ENCODE data around the gene TFAP2C. TPM values are rescaled to one million over a fixed set of nuclear protein-coding genes. Genes with fewer than 3 reads are reported as not detected.

TFAP2C gene
- total and polyA plus RNA-seq, 7 donors = 0.99 to 5.3 (median 3.5) TPM; not detected in 2

- no peaks in the 10 kb centered on the region for H3K4me1 ChIP-seq
- H3K4me3 ChIP-seq = no peak overlapping the region
- WGBS, 2 donors = 83 to 84% methylated on average over 17 of the region's 17 CpGs
- H3K27ac ChIP-seq = no peak overlapping the region
- no peak for DNase-seq
- TF ChIP-seq CTCF (IDR thresholded peaks at IDR 0.05) = no peak
- TF ChIP-seq EP300 (IDR thresholded peaks at IDR 0.05) = no peak
- no peak for TF ChIP-seq POLR2AphosphoS5 (IDR thresholded peaks at IDR 0.05)
- no peak for TF ChIP-seq POLR2A (IDR thresholded peaks at IDR 0.05)
- intact Hi-C loops (cut with DNase I) = no loop called here
- H3K9me3 ChIP-seq = no peaks in the 10 kb centered on the region
- H3K36me3 ChIP-seq = no peaks in the 10 kb centered on the region
- no peaks in the 10 kb centered on the region for H3K27me3 ChIP-seq
Observed at GRCh38 chr20:56595746-56596475, 33.2 kb upstream of the TFAP2C start.

- Histone ChIP-seq H3K27ac (no peak overlapping the region), H3K9me3 (no peaks in the 10 kb centered on the region), H3K36me3 (no peaks in the 10 kb centered on the region), H3K4me1 (no peaks in the 10 kb centered on the region), H3K27me3 (no peaks in the 10 kb centered on the region), H3K4me3 (no peak overlapping the region)
- WGBS, 2 donors = 40 to 70% methylated on average over 2 of the region's 2 CpGs
- intact Hi-C loops (cut with DNase I) = no loop called here
- TF ChIP-seq POLR2A (IDR thresholded peaks at IDR 0.05) (no peak), POLR2AphosphoS5 (IDR thresholded peaks at IDR 0.05) (no peak), EP300 (IDR thresholded peaks at IDR 0.05) (no peak), CTCF (IDR thresholded peaks at IDR 0.05) (no peak)
- no peak for DNase-seq
Observed at GRCh38 chr20:56601166-56601565, 27.9 kb upstream of the TFAP2C start.

- intact Hi-C loops (cut with DNase I) = no loop called here
- no peaks in the 10 kb centered on the region for H3K4me1 ChIP-seq
Observed at GRCh38 chr20:56604673-56605072, 24.4 kb upstream of the TFAP2C start.

GRCh38 chr20:56605261-56605996 is 23.7 kb upstream of the TFAP2C start:
- TF ChIP-seq POLR2AphosphoS5 (IDR thresholded peaks at IDR 0.05) (no peak), POLR2A (IDR thresholded peaks at IDR 0.05) (no peak), EP300 (IDR thresholded peaks at IDR 0.05) (no peak), CTCF (IDR thresholded peaks at IDR 0.05) (no peak)
- WGBS, 2 donors = 73 to 84% methylated on average over 6 of the region's 6 CpGs
- no peak for DNase-seq

More at GRCh38 chr20:56604673-56605072, 24.4 kb upstream of the TFAP2C start:
- Histone ChIP-seq H3K4me3 (no peak overlapping the region), H3K36me3 (no peaks in the 10 kb centered on the region), H3K27ac (no peak overlapping the region), H3K9me3 (no peaks in the 10 kb centered on the region), H3K27me3 (no peaks in the 10 kb centered on the region)
- no peak for DNase-seq
- WGBS, 2 donors = 52 to 77% methylated on average over 10 of the region's 10 CpGs
- TF ChIP-seq EP300 (IDR thresholded peaks at IDR 0.05) (no peak), POLR2AphosphoS5 (IDR thresholded peaks at IDR 0.05) (no peak), POLR2A (IDR thresholded peaks at IDR 0.05) (no peak)

GRCh38 chr20:56606174-56606945 is 22.7 kb upstream of the TFAP2C start:
- no peak for DNase-seq
- no peaks in the 10 kb centered on the region for H3K9me3 ChIP-seq
- intact Hi-C loops (cut with DNase I) = no loop called here
- WGBS, 2 donors = 55 to 80% methylated on average over 8 of the region's 8 CpGs
- no peaks in the 10 kb centered on the region for H3K36me3 ChIP-seq
- no peak overlapping the region for H3K4me3 ChIP-seq
- TF ChIP-seq EP300 (IDR thresholded peaks at IDR 0.05) (no peak), POLR2AphosphoS5 (IDR thresholded peaks at IDR 0.05) (no peak), POLR2A (IDR thresholded peaks at IDR 0.05) (no peak), CTCF (IDR thresholded peaks at IDR 0.05) (no peak)
- no peaks in the 10 kb centered on the region for H3K4me1 ChIP-seq
- H3K27ac ChIP-seq = no peak overlapping the region
- no peaks in the 10 kb centered on the region for H3K27me3 ChIP-seq

More at GRCh38 chr20:56605261-56605996, 23.7 kb upstream of the TFAP2C start:
- Histone ChIP-seq H3K4me1 (no peaks in the 10 kb centered on the region), H3K36me3 (no peaks in the 10 kb centered on the region), H3K27me3 (no peaks in the 10 kb centered on the region), H3K4me3 (no peak overlapping the region), H3K9me3 (no peaks in the 10 kb centered on the region), H3K27ac (no peak overlapping the region)
- intact Hi-C loops (cut with DNase I) = no loop called here
